HG02623 (cell line): ENCODE results near the gene ARHGAP24.
"Not testable (repeated sequence)": the region's sequence is repeated elsewhere in the genome, so short reads cannot be mapped to it uniquely, and the experiment has no call there.

Experiments
- ATAC-seq: cut with Tn5 transposase; IDR thresholded peaks from one replicate; pipeline ENCODE4 v1.9.1; 2021; ENCODE audit warnings: moderate library complexity; ENCODE audit not compliant: unreplicated experiment

Gene ARHGAP24

DNA sequence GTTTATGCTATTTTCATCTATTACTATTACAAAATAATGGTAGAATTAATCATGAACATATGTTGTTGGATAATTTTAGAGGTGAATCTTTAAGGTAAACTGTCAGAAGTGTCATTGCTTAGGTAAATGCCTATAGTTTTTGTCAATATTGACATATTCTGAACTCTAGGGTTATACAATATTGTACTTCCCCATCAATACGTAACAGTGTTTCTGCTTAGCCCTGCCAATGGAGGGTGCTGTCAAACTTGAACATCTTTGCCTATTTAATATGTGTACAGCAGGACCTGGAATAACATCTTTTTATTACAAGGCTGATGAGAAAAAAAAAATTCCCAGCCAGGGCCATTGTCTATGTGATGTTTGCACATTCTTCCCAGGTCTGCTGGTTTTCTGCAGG, 40.8 kb downstream of the ARHGAP24 start:
- no peak for ATAC-seq

DNA sequence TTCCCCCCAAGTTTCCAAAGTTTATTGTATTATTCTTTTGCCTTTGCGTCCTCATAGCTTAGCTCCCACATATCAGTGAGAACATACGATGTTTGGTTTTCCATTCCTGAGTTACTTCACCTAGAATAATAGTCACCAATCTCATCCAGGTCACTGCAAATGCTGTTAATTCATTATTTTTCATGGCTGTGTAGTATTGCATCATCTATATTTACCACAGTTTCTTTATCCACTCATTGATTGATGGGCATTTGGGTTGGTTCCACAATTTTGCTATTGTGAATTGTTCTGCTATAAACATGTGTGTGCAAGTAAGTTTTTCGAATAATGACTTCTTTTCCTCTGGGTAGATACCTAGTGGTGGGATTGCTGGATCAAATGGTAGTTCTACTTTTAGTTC, 43.6 kb downstream of the ARHGAP24 start:
- ATAC-seq: not testable (repeated sequence)

GRCh38 chr4:85520765-85521749, 46.1 kb downstream of the ARHGAP24 start:
- no peak for ATAC-seq

- ATAC-seq: no peak
These were observed 47.3 kb downstream of the ARHGAP24 start for GRCh38 chr4:85522277-85522676.

DNA sequence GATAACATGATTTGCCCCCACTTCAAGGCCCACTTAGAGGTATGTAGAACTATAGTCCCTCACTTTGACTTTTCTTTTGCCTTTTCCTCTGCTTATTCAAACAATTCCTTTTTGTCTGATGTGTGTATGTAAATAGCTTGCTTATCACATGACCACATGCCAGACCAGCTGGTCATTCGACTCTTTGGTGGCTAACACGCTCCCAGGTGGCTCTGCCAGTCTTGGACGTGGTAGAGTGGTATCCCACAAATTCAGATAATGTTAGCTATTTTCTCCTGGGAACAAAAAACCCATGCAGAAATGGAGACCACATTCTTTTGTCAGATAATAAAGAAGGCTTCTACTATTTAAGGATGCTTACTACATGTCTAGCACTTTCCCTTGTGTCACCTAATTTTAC, 47.9 kb downstream of the ARHGAP24 start:
- no peak for ATAC-seq

DNA sequence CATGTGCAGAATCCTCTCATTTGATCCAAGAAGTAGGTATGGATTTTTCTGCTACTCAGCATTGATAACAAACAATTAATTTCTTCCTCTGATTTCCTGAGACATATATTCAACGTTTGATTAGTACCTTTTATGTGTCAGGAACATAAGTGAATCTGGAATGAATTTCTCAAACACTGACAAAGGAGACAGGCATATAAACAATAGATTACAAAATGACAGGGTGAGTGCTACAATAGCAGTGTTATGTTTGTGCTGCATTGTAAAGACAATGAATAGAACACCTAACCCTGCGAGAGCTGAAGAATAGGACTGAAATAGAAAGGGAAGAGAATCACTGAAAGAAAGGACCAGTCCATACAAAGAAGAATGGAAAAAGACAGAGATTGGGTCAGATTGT, 52.9 kb downstream of the ARHGAP24 start:
- no peak for ATAC-seq

- ATAC-seq: no peak
These were observed 56.8 kb downstream of the ARHGAP24 start for GRCh38 chr4:85531560-85532341.

GRCh38 chr4:85534120-85534519, 59.2 kb downstream of the ARHGAP24 start:
- ATAC-seq: no peak

GRCh38 chr4:85543832-85544231, 68.9 kb downstream of the ARHGAP24 start:
- ATAC-seq: no peak

DNA sequence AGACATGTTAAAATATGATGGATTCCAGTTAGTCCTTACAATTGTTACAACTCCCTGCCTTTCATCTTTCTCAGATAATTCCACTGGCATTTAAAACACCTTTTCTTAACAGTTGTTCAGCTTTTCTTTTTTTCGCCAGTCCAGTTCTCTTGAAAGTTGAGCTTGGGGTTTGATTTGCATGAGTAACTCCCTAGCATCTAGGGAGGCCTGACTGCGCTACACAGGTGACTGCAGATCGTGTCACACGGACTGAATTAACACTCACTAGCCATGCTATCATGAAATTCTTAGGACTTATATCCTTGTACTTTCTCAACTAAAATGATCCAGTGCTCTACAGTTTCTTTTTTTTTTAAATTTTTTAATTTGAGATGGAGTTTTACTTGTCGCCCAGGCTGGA, 69.8 kb downstream of the ARHGAP24 start:
- ATAC-seq: no peak

GRCh38 chr4:85548116-85548515, 73.2 kb downstream of the ARHGAP24 start:
- ATAC-seq: no peak

GRCh38 chr4:85548841-85549240, 73.9 kb downstream of the ARHGAP24 start:
- ATAC-seq: no peak

GRCh38 chr4:85555206-85555605, 80.3 kb downstream of the ARHGAP24 start:
- no peak for ATAC-seq

DNA sequence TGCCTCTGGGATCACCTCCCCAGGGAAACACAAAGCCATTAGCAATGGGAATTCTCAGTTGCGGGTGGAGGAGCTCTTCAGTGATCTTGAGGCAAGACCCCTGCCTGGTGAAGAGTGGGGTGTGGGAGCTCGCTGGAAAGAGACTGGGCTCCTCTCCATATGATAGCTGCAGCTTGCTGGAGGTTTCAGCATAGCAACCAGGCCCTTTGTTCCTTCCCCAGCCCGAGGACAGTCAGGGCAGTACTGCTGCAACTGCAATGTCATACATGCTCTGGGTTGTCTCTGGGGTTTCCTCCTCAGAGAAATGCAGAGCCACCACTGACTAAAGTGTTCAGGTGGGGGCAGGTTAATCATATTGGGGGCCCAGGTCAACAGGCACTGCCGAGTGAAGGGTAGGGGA, 81.3 kb downstream of the ARHGAP24 start:
- no peak for ATAC-seq

DNA sequence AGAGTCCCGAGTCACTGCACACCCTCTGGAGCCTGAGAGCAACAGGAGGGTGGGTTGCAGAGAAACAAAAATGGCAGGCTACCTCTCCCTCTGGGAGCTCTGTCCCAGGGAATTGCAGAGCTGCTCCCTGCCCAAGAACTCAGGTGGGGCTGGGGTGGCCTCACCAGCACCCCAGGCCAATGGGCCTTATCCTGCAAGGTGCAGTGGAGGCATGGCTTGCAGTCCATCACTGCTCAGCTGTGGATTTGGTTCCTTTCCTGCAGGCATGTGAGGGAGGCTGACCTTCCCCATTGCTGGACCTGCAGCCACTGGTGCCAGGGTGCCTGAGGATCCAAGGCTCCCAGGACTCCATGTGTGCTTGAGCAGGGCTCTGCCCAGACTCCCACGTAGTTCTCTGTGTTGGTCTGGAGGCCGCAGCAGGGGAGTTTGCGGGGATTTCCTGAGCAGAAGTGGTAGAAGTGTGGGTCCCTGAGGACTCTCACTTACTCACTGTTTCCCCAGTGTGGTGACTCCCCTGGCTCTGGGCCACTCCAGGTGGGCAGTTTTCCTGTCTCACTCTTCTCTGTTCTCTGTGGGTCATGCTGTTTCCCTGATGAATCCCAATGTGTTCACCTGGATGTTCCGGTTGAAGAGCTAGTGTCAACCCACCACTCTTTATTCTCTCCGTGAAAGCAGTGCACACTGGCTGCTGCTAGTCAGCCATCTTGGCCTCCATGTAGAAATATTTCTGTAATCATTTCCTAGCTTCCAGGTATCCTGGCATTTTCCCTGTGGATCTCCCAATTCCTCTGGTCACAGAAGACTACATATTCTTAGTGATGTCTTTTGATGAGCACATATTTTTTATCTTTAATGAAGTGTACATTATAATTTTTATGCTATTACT, 82.3 kb downstream of the ARHGAP24 start:
- peak; percentile 97 for ATAC-seq

DNA sequence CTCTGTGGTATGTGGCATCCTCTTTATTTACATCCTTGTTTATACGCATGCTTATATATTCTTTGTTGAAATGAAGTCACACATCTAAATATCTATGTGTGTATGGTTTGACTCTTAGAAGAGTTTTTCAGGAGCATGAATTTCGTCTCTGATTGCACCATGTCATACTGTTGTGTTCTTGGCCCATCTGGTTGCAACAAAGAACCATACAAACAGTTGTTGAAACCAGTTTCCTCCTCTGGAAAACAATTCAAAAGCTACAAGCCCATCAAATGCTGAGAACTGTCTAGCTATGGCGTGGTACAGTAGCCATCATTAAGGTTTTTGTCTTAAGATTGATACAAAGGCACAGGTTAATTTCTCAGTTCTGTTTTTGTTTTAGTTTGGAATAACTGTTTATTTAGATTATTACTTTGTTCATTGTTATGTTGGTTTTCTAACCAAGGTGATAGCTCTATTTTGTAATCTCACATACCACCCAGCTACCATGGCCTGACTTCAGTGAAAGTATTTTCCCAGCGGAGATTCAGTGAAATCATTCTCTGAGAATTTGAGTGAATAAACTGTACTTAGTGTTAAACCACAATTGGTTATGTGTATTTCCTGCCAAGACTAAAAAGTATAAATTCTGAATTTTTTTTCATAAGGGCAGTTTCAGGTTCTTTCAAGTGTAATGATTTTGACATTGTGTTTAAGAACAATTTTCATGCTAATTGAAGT, 91.0 kb downstream of the ARHGAP24 start:
- ATAC-seq: no peak

- ATAC-seq: peak; percentile 49
These were observed 94.9 kb downstream of the ARHGAP24 start for GRCh38 chr4:85569730-85570299.

GRCh38 chr4:85570388-85570787, 95.4 kb downstream of the ARHGAP24 start:
- no peak for ATAC-seq

GRCh38 chr4:85571008-85571407, 96.1 kb downstream of the ARHGAP24 start:
- ATAC-seq: peak; percentile 36

DNA sequence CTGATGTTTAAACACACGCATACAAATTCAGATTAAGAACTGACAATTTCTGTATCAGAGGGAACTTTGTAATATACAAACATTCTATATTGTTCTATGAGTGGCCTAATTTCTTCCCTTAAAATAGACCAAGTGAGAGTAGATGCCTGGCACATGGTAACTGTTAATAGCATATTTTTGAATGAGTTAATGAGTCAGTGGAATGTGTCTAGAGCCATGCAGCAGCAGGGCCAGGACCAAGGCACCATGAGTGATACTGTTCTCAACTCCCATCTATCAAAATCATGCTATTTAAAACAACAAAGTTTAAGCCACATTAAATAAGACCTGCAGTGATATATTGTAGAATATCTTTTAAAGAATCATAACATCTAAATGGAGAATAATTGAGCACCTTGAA, 98.3 kb downstream of the ARHGAP24 start:
- ATAC-seq: no peak
